KG1 (cell line): ENCODE data around the gene SCAMP5.

Source experiments
- DNase-seq: peaks from one replicate; lab custom pipeline; 2025; lab: John Stamatoyannopoulos, UW

SCAMP5 gene

GRCh38 chr15:74995182-74995778 lies at the start of gene SCAMP5:
Gene SCAMP5 (plus strand): TSS chr15:74995563. CDS start chr15:75011840, 16,277 bp downstream.
- peak; percentile 73 for DNase-seq

- peak; percentile 63 for DNase-seq
Measured at GRCh38 chr15:74950078-74950908, 45.1 kb upstream of the SCAMP5 start.

- DNase-seq = no peak
Measured at GRCh38 chr15:74951006-74951405, 44.4 kb upstream of the SCAMP5 start.

GRCh38 chr15:74954515-74954914 lies 40.8 kb upstream of the SCAMP5 start:
- DNase-seq = no peak

GRCh38 chr15:74955017-74955416 lies 40.3 kb upstream of the SCAMP5 start:
- DNase-seq = no peak

GRCh38 chr15:74955796-74956647 lies 39.3 kb upstream of the SCAMP5 start:
- no peak for DNase-seq

GRCh38 chr15:74956648-74957475 lies 38.5 kb upstream of the SCAMP5 start, which contains the start of gene RPP25:
Gene RPP25 (minus strand): TSS chr15:74956772. CDS start chr15:74956583, 189 bp downstream.
- peak; percentile 20 for DNase-seq

GRCh38 chr15:74957476-74958035 lies 37.8 kb upstream of the SCAMP5 start:
- no peak for DNase-seq

- DNase-seq = no peak
Measured at GRCh38 chr15:74958320-74958907, 36.9 kb upstream of the SCAMP5 start.

GRCh38 chr15:74958908-74959585 lies 36.3 kb upstream of the SCAMP5 start:
- DNase-seq = no peak

- no peak for DNase-seq
Measured at GRCh38 chr15:74959586-74959939, 35.8 kb upstream of the SCAMP5 start.

GRCh38 chr15:74960286-74960685 lies 35.1 kb upstream of the SCAMP5 start:
- DNase-seq = no peak

- no peak for DNase-seq
Measured at GRCh38 chr15:74960995-74961588, 34.3 kb upstream of the SCAMP5 start.

- DNase-seq = no peak
Measured at GRCh38 chr15:74961616-74962015, 33.7 kb upstream of the SCAMP5 start.

GRCh38 chr15:74962219-74962618 lies 33.1 kb upstream of the SCAMP5 start:
- DNase-seq = no peak

GRCh38 chr15:74962671-74963070 lies 32.7 kb upstream of the SCAMP5 start:
- DNase-seq = no peak

- DNase-seq = no peak
Measured at GRCh38 chr15:74963213-74963612, 32.1 kb upstream of the SCAMP5 start.

- DNase-seq = no peak
Measured at GRCh38 chr15:74964794-74965193, 30.6 kb upstream of the SCAMP5 start.

- no peak for DNase-seq
Measured at GRCh38 chr15:74967670-74968069, 27.7 kb upstream of the SCAMP5 start.

- DNase-seq = no peak
Measured at GRCh38 chr15:74976159-74976558, 19.2 kb upstream of the SCAMP5 start.
